COLO829 (cell line): ENCODE results near the gene ZBTB43.
A peak's percentile ranks its signal among the peaks of the same experiment; 100 is the strongest.

ENCODE experiments used
- DNase-seq: peaks from one replicate; pipeline ENCODE4 v3.0.0; 2012; ENCODE audit warnings: low spot score

The ZBTB43 gene

GRCh38 chr9:126829035-126829434 lies 24.2 kb downstream of the ZBTB43 start:
- DNase-seq, result no peak

DNA sequence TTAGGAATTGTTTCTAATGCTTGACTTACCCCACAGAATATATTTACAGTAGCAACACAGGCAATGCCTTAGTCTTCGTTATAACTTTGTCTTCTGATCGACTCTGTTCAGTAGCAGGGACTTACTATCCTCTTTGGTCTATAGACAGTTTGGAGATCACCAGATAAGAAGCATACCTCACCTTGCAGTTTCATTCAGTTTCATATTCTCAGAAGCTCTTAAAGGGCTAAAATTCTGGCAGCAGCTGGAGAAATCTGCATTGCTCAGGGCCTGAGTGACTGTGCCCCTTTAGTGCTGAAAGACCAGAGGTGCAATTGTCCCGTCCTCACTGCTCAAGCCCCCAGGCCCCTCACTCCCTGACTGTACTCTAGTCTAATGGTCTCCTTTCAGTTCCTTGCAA lies 26.0 kb downstream of the ZBTB43 start:
- no peak for DNase-seq

DNA sequence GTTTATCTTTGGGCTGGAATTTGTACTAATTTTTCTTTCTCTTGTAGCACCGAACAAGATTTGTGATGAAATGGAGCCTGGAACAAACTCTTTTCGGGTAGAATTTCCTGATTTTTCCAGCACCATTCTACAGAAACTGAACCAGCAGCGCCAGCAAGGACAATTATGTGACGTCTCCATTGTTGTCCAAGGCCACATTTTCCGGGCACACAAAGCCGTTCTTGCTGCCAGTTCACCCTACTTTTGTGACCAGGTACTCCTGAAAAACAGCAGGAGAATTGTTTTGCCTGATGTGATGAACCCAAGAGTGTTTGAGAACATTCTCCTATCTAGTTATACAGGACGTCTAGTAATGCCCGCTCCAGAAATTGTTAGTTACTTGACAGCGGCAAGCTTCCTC lies 27.6 kb downstream of the ZBTB43 start:
- DNase-seq, result no peak

- no peak for DNase-seq
These were observed 28.2 kb downstream of the ZBTB43 start for GRCh38 chr9:126833020-126833419.

- DNase-seq, result no peak
These were observed 29.0 kb downstream of the ZBTB43 start for GRCh38 chr9:126833710-126834345.

- no peak for DNase-seq
These were observed 29.8 kb downstream of the ZBTB43 start for GRCh38 chr9:126834672-126835071.

- no peak for DNase-seq
These were observed 31.4 kb downstream of the ZBTB43 start for GRCh38 chr9:126836216-126836615.

DNA sequence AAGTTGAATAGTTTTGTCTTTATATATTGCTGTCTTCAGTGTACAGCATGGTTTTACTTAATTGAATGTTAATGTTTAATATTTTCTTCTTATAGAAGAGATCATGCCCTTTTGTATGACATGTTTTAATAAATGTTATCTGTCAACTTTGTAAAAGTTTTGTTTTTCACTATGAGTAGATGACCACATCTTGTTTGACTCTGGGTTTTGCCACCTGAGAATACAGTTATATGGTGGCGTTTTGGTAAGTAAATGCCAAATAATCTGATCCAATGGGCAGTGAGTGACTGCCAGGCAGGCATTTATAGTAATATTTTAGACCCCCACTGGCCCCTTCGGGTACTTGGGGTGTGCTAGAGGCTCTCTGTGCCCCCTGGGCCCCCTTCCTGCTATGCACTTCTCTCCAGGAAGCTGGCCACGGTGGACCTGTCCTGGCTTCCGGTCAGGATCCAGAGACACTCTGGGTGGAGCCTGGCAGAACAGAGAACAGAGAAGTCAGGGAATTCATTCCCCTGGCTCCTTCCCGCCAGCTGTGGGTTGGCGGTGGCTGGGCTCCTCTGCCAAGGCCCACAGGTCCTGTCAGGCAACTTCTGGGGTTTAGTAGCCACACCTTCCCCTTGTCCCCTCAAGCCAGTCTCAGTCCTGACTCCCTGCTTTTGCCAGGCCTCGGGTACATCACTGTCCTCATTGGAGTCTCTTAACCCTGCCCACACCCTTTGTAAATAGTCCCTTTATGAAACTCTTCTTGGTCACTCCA lies 33.4 kb downstream of the ZBTB43 start:
- no peak for DNase-seq

GRCh38 chr9:126838895-126839294 lies 34.1 kb downstream of the ZBTB43 start:
- no peak for DNase-seq

GRCh38 chr9:126839301-126839700 lies 34.5 kb downstream of the ZBTB43 start:
- DNase-seq, result no peak

GRCh38 chr9:126842220-126842842 lies 37.5 kb downstream of the ZBTB43 start:
- no peak for DNase-seq

GRCh38 chr9:126842977-126843799 lies 38.3 kb downstream of the ZBTB43 start:
- DNase-seq, result peak; percentile 54

DNA sequence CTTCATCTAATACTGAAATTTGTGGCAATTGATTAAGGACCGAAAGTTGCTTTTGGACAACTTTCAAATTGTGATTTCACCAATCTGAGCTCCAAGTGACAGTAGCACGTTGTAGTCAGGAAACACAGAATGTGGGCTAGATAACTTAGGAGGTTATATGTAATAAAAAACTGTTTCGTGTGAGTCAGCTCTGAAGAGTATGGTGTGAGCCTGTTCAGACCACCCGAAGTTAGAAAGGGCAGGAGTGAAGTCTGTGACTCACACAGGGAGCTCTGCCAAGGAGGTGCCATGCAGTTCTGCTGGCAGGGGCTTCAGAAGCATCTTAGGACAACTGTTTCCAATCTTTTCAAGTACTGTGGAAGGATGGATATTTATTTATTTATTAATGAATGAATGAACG lies 39.2 kb downstream of the ZBTB43 start:
- peak; percentile 77 for DNase-seq

DNA sequence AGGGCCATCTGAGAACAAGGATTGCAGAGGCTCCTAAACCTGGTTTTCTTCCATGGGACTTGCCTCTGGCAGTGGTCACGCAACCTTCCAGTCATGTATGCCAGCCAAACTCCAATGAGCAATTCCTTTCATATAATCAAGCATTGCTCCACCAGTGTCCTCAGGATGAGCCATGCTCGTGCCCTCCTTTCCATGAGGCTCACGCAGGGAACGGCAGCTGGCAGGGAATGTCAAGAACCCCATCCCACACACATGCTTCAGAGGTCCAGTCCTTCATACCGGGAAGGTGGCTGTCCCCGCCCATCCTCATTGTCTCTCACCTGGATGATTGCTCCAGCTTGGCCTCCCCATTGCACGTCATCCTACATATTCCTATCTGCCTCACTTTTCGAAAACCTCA lies 42.2 kb downstream of the ZBTB43 start:
- no peak for DNase-seq

DNA sequence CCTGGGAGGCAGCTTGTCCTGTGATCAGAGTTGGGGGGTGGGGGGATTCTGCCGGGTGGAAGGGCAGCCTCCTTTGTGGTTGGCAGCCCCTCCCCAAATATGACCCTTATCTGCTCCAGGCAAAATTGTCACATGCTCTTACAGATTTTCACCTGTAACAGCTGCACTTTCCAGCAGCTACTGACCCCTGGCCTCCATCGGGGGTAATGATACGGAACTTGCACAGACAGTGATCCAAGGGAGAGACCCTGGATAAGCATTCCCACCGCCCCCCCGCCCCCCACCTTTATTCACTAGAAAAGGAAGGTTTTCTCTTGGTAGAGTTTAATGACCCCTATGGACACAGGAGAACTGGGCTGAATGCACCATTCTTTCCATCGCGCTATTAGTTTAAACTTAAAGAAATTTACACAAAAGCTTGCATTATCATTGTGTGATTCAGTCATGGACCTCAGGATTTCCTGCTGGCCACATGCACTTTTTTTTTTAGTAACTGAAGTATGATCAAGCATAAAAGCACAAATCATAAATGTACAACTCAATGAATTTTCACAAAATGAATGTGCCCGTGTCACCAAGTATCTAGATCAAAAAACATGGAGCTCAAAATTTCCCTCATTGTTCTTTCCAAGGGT lies 44.9 kb downstream of the ZBTB43 start:
- peak; percentile 59 for DNase-seq

DNA sequence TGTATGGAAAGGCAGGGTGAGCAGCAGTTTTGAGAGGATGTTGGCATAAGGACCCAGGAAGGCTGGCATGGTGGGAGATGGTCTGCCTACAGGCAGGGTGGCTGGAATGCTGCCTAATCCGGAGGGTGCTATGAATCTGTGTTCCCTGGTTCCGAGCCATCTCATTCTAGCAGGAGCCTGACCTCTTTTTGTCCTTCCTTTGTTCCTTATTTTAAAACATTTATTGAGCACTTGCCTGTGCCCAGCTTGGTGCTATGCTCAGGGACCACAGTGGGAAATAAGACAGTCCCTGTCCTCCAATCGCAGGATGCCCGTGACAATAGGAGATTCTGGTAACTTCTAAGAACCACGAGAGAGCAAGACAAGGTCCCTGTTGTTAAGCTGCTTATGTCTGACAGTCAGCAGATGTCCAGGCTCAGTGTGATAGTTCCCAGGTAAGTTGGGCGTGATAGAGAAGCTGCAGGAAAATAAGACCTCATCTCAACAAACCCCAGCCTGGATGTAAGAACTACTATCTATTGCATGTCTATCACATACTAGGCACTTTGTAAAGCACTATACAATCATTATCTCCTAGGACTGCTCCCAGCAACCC lies 46.5 kb downstream of the ZBTB43 start:
- no peak for DNase-seq

DNA sequence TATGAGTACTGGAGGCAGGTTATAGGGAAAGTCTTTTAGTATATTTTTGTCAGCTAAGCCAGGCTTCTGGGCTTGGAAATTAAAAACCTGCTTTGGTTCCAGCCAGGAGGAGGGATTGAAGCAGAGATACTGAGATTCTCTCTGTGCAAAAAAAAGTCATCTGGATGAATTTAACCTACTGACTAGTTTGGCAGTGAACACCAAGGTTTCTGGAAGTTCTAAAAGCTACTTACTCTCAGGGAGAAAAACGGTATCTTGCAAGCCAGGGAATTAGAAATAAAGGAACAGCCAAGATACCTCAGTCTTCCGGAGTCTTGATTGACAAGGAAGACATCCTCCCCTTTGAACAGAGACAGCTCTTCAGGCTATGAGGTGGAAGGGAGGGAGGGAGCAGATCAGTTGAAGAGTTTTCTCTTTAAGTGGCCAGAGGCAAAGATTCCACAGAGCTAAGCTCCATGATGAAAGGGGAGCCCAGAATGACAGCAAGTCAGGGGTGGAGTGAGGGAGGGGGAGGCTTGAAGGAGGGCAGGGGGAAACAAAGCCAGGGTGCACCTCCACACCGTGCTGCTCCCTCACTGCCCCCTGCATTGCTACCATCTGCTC lies 47.3 kb downstream of the ZBTB43 start:
- peak; percentile 73 for DNase-seq

GRCh38 chr9:126853667-126854066 lies 48.8 kb downstream of the ZBTB43 start:
- DNase-seq, result no peak

GRCh38 chr9:126854734-126855133 lies 49.9 kb downstream of the ZBTB43 start:
- no peak for DNase-seq

GRCh38 chr9:126856326-126856877 lies 51.6 kb downstream of the ZBTB43 start:
- DNase-seq, result no peak
